ENCODE results near the gene BCL11A. TPM values are rescaled to one million over a fixed set of nuclear protein-coding genes. Genes with fewer than 3 reads are reported as not detected.

The BCL11A gene
- total RNA-seq, 2 donors from 2014 or later: 14.3 to 16.2 TPM

- Histone ChIP-seq H3K27me3 (no peaks in the 10 kb centered on the region), H3K9me3 (no peaks in the 10 kb centered on the region), H3K27ac (peak overlapping the region in 3 of 4 donors; percentile 75 to 86 (median 80)), H3K4me1 (peaks cover 46% of the 10 kb centered on the region), H3K36me3 (replicated peaks in 1 of 2; ENCODE audit: insufficient read depth in 1 of 2, low read depth in 2 of 2) (no peaks in the 10 kb centered on the region), H3K4me3 (no peak overlapping the region)
- ATAC-seq: no peak
- DNase-seq: no peak
- intact Hi-C loops (cut with DNase I): no loop called here
- TF ChIP-seq POLR2A (IDR thresholded peaks at IDR 0.05) (no peak), CTCF (IDR thresholded peaks at IDR 0.05) (no peak)
- WGBS, 2 donors: 72 to 88% methylated on average over 9 of the region's 9 CpGs
Measured at GRCh38 chr2:60528281-60529020, 25.0 kb downstream of the BCL11A start.

- no peaks in the 10 kb centered on the region for H3K36me3 ChIP-seq (replicated peaks in 1 of 2; ENCODE audit: insufficient read depth in 1 of 2, low read depth in 2 of 2)
- intact Hi-C loops (cut with DNase I): no loop called here
- WGBS, 2 donors: 69 to 80% methylated on average over 8 of the region's 8 CpGs
- no peak for DNase-seq
- H3K27ac ChIP-seq: no peak overlapping the region
- no peak for ATAC-seq
- TF ChIP-seq CTCF (IDR thresholded peaks at IDR 0.05) (no peak), POLR2A (IDR thresholded peaks at IDR 0.05) (no peak)
- H3K27me3 ChIP-seq: no peaks in the 10 kb centered on the region
- peaks cover 44% of the 10 kb centered on the region for H3K4me1 ChIP-seq
- H3K9me3 ChIP-seq: no peaks in the 10 kb centered on the region
- no peak overlapping the region for H3K4me3 ChIP-seq
Measured at GRCh38 chr2:60527762-60528161, 25.7 kb downstream of the BCL11A start.

GRCh38 chr2:60526623-60527022, 26.8 kb downstream of the BCL11A start:
- DNase-seq (no peak), ATAC-seq (no peak)
- WGBS, 2 donors: 74 to 75% methylated on average over 9 of the region's 9 CpGs
- H3K36me3 ChIP-seq (replicated peaks in 1 of 2; ENCODE audit: insufficient read depth in 1 of 2, low read depth in 2 of 2): no peaks in the 10 kb centered on the region
- intact Hi-C loops (cut with DNase I): no loop called here
- TF ChIP-seq CTCF (IDR thresholded peaks at IDR 0.05): no peak
- TF ChIP-seq POLR2A (IDR thresholded peaks at IDR 0.05): no peak
- H3K9me3 ChIP-seq: no peaks in the 10 kb centered on the region
- H3K27ac ChIP-seq: no peak overlapping the region
- no peaks in the 10 kb centered on the region for H3K27me3 ChIP-seq
- H3K4me3 ChIP-seq: no peak overlapping the region
- peaks cover 39% of the 10 kb centered on the region for H3K4me1 ChIP-seq

GRCh38 chr2:60525899-60526298, 27.6 kb downstream of the BCL11A start:
- Histone ChIP-seq H3K4me1 (peaks cover 32% of the 10 kb centered on the region), H3K9me3 (no peaks in the 10 kb centered on the region), H3K27me3 (no peaks in the 10 kb centered on the region), H3K4me3 (no peak overlapping the region), H3K36me3 (replicated peaks in 1 of 2; ENCODE audit: insufficient read depth in 1 of 2, low read depth in 2 of 2) (no peaks in the 10 kb centered on the region), H3K27ac (no peak overlapping the region)
- DNase-seq: no peak
- TF ChIP-seq CTCF (IDR thresholded peaks at IDR 0.05) (no peak), POLR2A (IDR thresholded peaks at IDR 0.05) (no peak)
- WGBS, 2 donors: 14 to 17% methylated on average over 1 of the region's 1 CpG
- intact Hi-C loops (cut with DNase I): no loop called here
- no peak for ATAC-seq

GRCh38 chr2:60524874-60525273, 28.6 kb downstream of the BCL11A start:
- DNase-seq: no peak
- H3K9me3 ChIP-seq: no peaks in the 10 kb centered on the region
- H3K4me1 ChIP-seq: peaks cover 25% of the 10 kb centered on the region
- intact Hi-C loops (cut with DNase I): no loop called here
- H3K4me3 ChIP-seq: no peak overlapping the region
- H3K27me3 ChIP-seq: no peaks in the 10 kb centered on the region
- H3K27ac ChIP-seq: no peak overlapping the region
- TF ChIP-seq POLR2A (IDR thresholded peaks at IDR 0.05) (no peak), CTCF (IDR thresholded peaks at IDR 0.05) (no peak)
- ATAC-seq: no peak
- no peaks in the 10 kb centered on the region for H3K36me3 ChIP-seq (replicated peaks in 1 of 2; ENCODE audit: insufficient read depth in 1 of 2, low read depth in 2 of 2)
- 91 to 92% methylated on average over 4 of the region's 4 CpGs for WGBS, 2 donors
